Right renal cortex interstitium (tissue), 3 donors: ENCODE data around the gene COPS9. TPM values are rescaled to one million over a fixed set of nuclear protein-coding genes. Genes with fewer than 3 reads are reported as not detected.

Experiments
- DNase-seq, 3 donors: peaks; one replicate each; pipeline ENCODE4 v3.0.0-alpha.2; 2013; ENCODE audit warnings: low read depth in 3 of 3, low spot score in 2 of 3
- polyA plus RNA-seq, 3 donors: library from polyadenylated mRNA; unstranded; fragments of 120-200 nt; gene quantifications; one replicate each; pipeline ENCODE4 v1.2.1, GENCODE V29; 2013; ENCODE audit not compliant: insufficient read length in 3 of 3

Gene COPS9
- polyA plus RNA-seq, 3 donors: 62.4 to 79.2 (median 78.8) TPM

DNA sequence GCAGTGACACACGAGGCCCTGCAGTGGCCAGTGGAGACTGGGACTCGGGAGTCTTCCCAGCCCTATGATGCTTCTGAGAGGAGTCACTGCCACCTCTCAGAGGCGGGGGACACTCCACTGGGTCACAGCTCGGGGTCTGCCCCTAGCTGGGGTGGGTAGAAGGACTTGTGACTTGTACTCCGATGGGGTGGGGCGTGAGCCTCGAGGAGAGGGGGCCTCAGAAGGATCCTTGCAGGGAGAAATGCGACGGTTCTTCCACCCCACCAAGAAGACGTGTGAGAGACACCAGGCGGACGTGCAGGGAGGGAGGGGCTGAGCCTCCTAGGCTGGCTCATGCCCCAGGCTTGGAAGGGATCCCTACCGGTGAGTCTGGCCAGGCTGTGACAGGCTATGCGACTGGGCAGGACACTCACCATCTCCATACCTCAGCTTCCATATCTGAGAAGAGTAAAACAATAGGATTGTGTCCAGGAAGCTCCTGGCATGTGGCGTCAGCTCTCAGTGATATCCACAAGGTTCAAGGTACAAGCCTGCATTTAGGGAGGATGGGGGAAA lies 15.4 kb upstream of the COPS9 start:
- no peak for DNase-seq

GRCh38 chr2:240149943-240150784 lies 14.1 kb upstream of the COPS9 start:
- DNase-seq: no peak

DNA sequence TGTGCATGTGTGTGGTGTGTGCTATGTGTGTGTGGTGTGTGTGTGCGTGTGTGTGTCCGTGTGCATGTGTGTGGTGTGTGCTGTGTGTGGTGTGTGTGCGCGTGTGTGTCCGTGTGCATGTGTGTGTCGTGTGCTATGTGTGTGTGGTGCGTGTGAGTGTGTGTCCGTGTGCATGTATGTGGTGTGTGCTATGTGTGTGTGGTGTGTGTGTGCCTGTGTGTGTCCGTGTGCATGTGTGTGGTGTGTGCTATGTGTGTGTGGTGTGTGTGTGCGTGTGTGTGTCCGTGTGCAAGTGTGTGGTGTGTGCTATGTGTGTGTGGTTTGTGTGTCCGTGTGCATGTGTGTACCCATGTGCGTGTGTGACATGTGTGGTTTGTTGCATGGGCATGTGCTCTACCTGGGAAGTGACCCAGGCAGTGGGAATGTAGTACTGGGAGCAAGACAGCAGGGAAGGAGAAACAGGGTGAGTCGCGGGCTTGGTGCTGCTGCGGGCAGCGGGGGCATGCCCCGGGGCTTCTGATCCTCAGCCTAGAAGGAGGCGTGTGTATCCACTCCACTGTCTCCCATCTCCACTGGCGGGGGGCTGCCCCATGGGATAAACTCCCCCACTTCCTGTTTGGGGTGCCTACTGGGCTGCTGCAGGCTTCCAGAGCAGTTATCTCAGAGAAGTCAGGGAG lies 11.9 kb upstream of the COPS9 start:
- no peak for DNase-seq

DNA sequence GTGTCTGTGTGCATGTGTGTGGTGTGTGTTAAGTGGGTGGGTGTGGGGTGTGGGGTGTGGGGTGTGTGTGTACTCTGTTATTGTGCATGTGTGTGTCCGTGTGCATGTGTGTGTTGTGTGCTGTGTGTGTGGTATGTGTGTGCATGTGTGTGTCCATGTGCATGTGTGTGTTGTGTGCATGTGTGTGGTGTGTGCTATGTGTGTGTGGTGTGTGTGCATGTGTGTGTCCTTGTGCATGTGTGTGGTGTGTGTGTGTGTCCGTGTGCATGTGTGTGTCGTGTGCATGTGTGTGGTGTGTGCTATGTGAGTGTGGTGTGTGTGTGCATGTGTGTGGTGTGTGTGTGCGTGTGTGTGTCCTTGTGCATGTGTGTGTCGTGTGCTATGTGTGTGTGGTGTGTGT lies 11.3 kb upstream of the COPS9 start:
- no peak for DNase-seq

- no peak for DNase-seq
Observed at GRCh38 chr2:240146627-240147278, 10.6 kb upstream of the COPS9 start.

DNA sequence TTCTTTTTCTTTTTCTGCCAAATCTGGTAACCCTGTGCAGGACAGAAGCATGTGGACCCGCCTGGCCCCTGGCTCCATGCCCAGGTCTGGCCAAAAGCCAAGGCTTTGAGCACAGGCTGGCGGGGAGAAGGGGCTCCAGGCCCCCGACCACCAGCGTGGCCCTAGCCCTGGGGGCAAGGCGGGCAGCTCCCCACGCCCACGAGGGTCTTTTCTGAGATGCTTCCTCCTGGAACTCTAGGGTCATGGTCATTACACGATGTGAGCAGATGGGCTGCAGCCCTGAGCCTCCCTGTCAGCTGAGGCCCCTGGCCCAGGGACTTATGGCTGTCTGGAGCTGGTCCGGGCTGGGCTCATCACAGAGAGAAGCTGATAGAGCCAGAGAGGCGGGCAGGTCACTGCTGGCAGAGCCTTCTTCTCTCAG lies 10.0 kb upstream of the COPS9 start:
- DNase-seq: no peak

GRCh38 chr2:240145461-240145860 lies 9.4 kb upstream of the COPS9 start:
- DNase-seq: no peak

DNA sequence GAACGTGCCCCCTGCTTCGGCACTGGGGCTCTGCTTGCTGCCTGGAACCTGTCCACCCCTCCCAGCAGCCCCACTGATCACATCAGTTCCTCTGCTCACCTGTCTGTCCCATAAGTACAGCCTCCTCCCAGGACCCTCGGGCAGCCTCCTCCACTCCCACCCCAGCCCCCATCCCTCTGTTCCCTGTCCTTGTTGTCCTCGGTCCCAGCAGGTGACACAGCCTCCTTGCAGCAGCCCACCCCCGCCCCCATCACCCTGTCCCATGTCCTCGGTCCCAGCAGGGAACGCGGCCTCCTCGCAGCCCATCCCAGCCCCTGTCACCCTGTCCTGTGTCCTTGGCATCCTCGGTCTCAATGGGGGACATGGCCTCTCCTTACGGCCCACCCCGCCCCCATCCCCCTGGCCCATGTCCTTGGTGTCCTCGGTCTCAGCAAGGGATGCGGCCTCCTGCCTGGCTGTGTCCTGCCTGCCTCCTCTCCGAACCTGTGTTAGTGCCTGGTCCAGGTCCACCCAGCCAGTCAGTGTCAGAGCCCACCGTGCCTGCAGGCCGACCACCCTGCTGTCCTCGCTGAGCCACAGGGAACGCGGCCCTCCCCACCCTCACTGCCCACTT lies 8.7 kb upstream of the COPS9 start:
- no peak for DNase-seq

DNA sequence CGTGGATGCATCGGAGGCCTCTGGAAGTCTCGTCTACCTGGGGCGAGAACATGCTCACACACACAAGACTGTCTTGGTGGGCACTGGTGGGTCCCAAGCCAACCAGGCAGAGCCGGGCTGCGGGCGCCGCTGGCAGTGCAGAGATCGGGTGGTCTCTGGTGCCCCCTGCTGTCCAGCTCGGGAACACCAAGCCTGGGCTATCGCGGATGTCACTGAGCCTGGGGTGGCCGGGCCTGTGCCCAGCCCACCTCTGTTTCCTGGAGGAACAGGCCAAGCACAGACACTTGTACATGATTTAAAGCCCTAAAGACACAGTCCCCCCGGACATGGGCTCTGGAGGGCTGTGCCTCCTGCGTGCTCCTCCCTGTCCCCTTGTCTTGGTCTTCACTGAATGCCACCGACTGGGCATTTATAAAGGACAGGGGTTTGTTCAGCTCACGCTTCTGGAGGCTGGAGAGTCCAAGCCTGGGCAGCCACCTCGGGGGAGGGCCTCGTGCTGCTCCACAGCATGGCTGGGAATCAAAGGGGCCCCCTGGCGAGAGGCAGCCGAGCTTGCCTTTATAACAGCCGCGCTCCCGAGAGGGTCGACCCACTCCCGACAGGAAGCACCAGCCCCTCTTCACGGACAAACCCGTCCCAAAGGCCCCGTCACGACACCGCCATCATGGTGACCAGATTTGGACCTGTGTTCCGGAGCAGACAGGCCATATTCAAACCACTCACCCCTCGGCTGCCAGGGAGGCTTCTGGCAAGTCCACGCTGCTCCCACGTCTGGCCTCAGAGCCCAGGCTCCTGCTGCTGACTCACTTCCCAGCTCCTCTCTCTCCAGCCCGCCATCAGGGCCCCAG lies 7.9 kb upstream of the COPS9 start:
- no peak for DNase-seq

GRCh38 chr2:240143276-240143675 lies 7.2 kb upstream of the COPS9 start:
- no peak for DNase-seq

DNA sequence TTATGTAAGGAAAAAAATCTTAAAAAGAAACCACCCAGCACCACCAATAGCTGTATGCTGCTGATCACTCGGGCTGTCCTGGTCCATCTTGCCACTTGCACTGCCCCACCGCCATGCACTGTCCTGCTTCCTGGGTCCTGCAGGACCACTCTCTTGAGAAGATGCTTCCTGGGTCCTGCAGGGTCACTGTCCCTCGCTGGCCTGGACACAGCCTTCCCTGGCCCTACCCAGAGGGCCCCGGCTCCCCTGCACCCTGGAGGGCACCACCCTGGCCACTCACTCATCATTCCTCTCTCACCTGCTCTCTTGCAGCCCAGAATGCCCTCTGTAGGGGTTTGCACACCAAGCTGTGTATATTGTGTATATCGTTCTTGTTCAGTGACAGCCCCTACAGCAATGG lies 6.8 kb upstream of the COPS9 start:
- DNase-seq: no peak

DNA sequence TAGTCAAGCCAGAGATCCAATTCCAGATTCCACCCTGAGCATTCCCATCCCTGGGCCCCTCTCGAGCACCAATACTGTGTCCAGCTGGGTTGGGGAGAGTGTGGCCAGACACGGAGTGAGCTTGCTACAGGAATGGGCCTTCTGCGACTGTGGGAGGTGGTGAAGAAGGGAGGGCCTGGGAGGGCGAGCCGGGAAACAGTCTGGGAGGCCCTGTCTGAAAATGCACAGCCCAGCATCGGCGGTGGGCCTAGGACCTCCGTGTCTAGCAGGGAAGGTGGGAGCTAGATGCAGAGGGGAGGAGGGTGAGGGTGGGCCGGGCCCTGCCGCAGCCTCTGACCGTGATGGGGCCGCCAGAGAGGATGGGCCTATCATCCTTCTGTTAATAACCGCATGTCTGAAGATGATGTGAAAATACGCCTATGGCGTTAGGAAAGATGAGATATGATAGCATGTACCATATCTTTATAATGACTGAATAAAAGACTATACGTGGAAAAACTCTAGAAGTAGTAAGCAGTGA lies 6.2 kb upstream of the COPS9 start:
- DNase-seq: no peak

- DNase-seq: no peak
Observed at GRCh38 chr2:240141736-240142135, 5.6 kb upstream of the COPS9 start.

DNA sequence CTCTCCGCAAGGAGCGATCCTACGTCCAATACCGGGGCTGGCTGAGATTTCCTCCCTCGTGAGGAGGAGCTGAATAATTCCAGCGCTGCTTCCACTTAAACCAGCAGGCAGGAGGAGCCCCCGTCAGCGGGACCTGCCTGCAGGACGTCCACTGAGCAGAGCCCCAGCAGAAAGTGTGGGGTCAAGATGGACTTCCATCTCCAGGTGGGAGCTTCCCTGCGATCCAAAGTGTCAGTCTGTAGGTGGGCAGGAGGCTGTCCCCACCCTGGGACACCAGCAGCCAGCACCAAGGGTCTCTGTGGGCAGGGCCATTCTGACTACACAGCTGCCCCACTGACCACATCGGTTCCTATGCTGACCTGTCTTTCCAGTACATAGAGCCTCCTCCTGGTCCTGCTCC lies 4.8 kb upstream of the COPS9 start:
- DNase-seq: no peak

DNA sequence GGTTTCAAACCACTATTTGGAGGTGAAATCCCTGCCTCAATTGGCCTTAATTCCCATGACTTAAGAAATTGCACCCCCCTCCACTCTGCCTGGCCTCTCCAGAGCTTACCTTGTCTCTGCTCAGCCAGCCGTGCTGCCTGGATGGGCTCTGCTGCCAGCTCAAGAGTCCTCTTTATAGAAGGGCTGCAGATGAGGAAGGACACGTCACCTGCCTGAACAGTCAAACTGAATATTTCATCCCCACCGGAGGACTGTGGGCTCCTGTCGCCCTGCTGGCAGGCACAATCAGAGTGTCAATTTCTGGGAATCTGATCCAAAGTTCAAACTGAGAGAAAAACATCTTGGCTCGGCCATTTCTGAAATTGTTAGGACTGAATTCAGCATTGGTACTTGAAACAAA lies 4.4 kb upstream of the COPS9 start, which contains the start of gene OTOS:
Gene OTOS (minus strand): TSS at position 148 of the 400 bp plus-strand sequence. CDS start 332 bp downstream, outside the sequence.
- no peak for DNase-seq

DNA sequence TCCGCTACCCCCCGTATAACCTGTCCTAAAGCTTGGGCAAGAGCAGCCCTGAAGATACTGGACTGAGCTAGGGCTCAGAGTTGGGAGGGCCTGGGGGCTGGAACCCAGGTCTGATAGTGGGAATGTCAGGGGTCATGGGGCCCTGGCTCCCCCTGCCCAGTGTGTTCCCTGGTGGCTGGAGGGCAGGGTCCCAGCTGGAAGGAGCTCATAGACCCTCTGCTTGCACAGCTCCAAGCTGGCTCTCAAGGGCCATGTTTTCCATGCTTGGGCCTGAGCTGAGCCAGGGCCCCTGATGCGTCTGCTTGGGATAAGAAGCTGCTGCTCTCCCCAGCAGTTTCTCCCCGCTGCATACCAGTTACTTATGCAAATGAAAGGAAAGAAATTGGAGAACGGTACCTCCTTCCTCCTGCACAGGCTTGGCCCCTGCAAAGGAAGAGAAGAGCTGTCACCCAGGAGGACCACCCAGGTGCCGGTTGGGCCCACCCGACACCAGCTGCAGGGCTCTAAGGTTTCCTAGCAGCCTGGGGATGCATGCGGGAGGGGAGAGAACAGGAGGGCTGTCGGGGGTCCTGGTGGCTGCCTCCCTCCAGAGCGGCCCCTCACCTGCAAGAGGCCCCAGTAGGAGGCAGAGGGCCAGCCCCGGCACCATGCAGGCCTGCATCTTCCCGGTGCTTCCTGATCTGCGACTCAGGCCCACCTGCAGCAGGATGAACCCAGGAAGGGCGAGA lies 3.7 kb upstream of the COPS9 start:
- DNase-seq: no peak

GRCh38 chr2:240139011-240139441 lies 2.9 kb upstream of the COPS9 start:
- DNase-seq: no peak

GRCh38 chr2:240138254-240138984 lies 2.3 kb upstream of the COPS9 start:
- DNase-seq: no peak
